Measurements from ENCODE around the gene PRLH.

PRLH gene

GRCh38 chr2:237567276-237568029 lies 1.1 kb downstream of the PRLH start:
- DNase-seq: no peak

GRCh38 chr2:237568121-237568660 lies 1.8 kb downstream of the PRLH start:
- DNase-seq: no peak

GRCh38 chr2:237569041-237569440 lies 2.7 kb downstream of the PRLH start:
- no peak for DNase-seq

GRCh38 chr2:237569896-237570295 lies 3.5 kb downstream of the PRLH start:
- no peak for DNase-seq

- no peak for DNase-seq
Observed at GRCh38 chr2:237570776-237571335, 4.5 kb downstream of the PRLH start.

- DNase-seq: no peak
Observed at GRCh38 chr2:237571551-237571950, 5.2 kb downstream of the PRLH start.

- DNase-seq: peak; percentile 87
Observed at GRCh38 chr2:237572021-237572741, 5.8 kb downstream of the PRLH start.

- DNase-seq: no peak
Observed at GRCh38 chr2:237572742-237573101, 6.3 kb downstream of the PRLH start.

GRCh38 chr2:237573721-237574415 lies 7.5 kb downstream of the PRLH start:
- DNase-seq: no peak

- DNase-seq: no peak
Observed at GRCh38 chr2:237574467-237574866, 8.1 kb downstream of the PRLH start.

- DNase-seq: no peak
Observed at GRCh38 chr2:237574894-237575868, 8.8 kb downstream of the PRLH start.

GRCh38 chr2:237575869-237576862 lies 9.8 kb downstream of the PRLH start:
- DNase-seq: no peak

- no peak for DNase-seq
Observed at GRCh38 chr2:237576974-237577373, 10.6 kb downstream of the PRLH start.

- no peak for DNase-seq
Observed at GRCh38 chr2:237577458-237577857, 11.1 kb downstream of the PRLH start.

- no peak for DNase-seq
Observed at GRCh38 chr2:237577956-237578870, 11.8 kb downstream of the PRLH start.

GRCh38 chr2:237581326-237581725 lies 15.0 kb downstream of the PRLH start:
- no peak for DNase-seq

GRCh38 chr2:237581751-237582746 lies 15.7 kb downstream of the PRLH start:
- peak; percentile 56 for DNase-seq

Data from RPMI8226 (cell line).